HepG2 (cell line): Measurements from ENCODE around the gene ATP11A. TPM values are rescaled to one million over a fixed set of nuclear protein-coding genes. Genes with fewer than 3 reads are reported as not detected.

Experiments used
- CCDC6 ChIP-seq: sonication (generic); formaldehyde crosslinking; IDR thresholded peaks from 2 replicates; pipeline ENCODE4 v1.8.1; 2022; ENCODE audit warnings: mild to moderate bottlenecking, missing genetic modification reagents, moderate library complexity
- ETS1 ChIP-seq: sonication (generic); formaldehyde crosslinking; IDR thresholded peaks from 2 replicates; pipeline ENCODE4 v1.4.0; 2020; ENCODE audit warnings: missing genetic modification reagents
- HMG20A ChIP-seq: IDR thresholded peaks from 2 replicates; pipeline ENCODE4 v1.6.1; 2016; ENCODE audit warnings: borderline replicate concordance
- MLXIP ChIP-seq: sonication (generic); formaldehyde crosslinking; IDR thresholded peaks from 2 replicates; pipeline ENCODE4 v1.9.0; 2021; ENCODE audit warnings: missing genetic modification reagents, borderline replicate concordance
- NONO ChIP-seq, 2 experiments: fragments of 450-650 bp in 1 of 2; sonication (generic) in 1 of 2; formaldehyde crosslinking in 1 of 2; IDR thresholded peaks in 1 of 2; conservative IDR thresholded peaks in 1 of 2; 2 replicates each; pipeline versions ENCODE4 v1.6.1 to v1.8.0; 2017 to 2022; ENCODE audit warnings: mild to moderate bottlenecking in 1 of 2, missing genetic modification reagents in 1 of 2, moderate library complexity in 1 of 2
- NR2F2 ChIP-seq: IDR thresholded peaks from 2 replicates; pipeline ENCODE4 v1.6.1; 2012; ENCODE audit warnings: low read depth, inconsistent platforms, borderline replicate concordance
- PHB2 ChIP-seq: fragments of 450-650 bp; IDR thresholded peaks from 2 replicates; pipeline ENCODE4 v1.6.1; 2018; ENCODE audit not compliant: partially characterized antibody
- SMAD9 ChIP-seq: sonication (generic); formaldehyde crosslinking; IDR thresholded peaks from 2 replicates; pipeline ENCODE4 v1.5.1; 2020; ENCODE audit warnings: mild to moderate bottlenecking, missing genetic modification reagents
- SMYD3 ChIP-seq: sonication (generic); formaldehyde crosslinking; IDR thresholded peaks from 2 replicates; pipeline ENCODE4 v1.8.1; 2023; ENCODE audit warnings: mild to moderate bottlenecking, missing genetic modification reagents
- ZFAT ChIP-seq: sonication (generic); formaldehyde crosslinking; conservative IDR thresholded peaks from 2 replicates; pipeline ENCODE4 v1.8.1; 2023; ENCODE audit warnings: missing genetic modification reagents, inconsistent platforms
- ZFP36 ChIP-seq: fragments of 150-350 bp; IDR thresholded peaks from 2 replicates; pipeline ENCODE4 v1.6.1; 2018; ENCODE audit warnings: borderline replicate concordance, low read length, low read depth; ENCODE audit not compliant: partially characterized antibody
- ZNF20 ChIP-seq: sonication (generic); formaldehyde crosslinking; IDR thresholded peaks from 2 replicates; pipeline ENCODE4 v1.4.0; 2020; ENCODE audit warnings: mild to moderate bottlenecking, moderate library complexity, missing genetic modification reagents
- ZNF282 ChIP-seq: fragments of 450-650 bp; IDR thresholded peaks from 2 replicates; pipeline ENCODE4 v1.6.1; 2018; ENCODE audit not compliant: partially characterized antibody
- ZNF510 ChIP-seq: sonication (generic); formaldehyde crosslinking; IDR thresholded peaks from 2 replicates; pipeline ENCODE4 v1.4.0; 2020; ENCODE audit warnings: low read depth, mild to moderate bottlenecking, missing genetic modification reagents
- ZNF546 ChIP-seq: sonication (generic); formaldehyde crosslinking; conservative IDR thresholded peaks from 2 replicates; pipeline ENCODE4 v1.8.1; 2023; ENCODE audit warnings: mild to moderate bottlenecking, missing genetic modification reagents
- ZNF615 ChIP-seq: sonication (generic); formaldehyde crosslinking; IDR thresholded peaks from 2 replicates; pipeline ENCODE4 v1.5.0; 2020; ENCODE audit warnings: mild to moderate bottlenecking, missing genetic modification reagents, borderline replicate concordance
- ZNF703 ChIP-seq: sonication (generic); formaldehyde crosslinking; IDR thresholded peaks from 2 replicates; pipeline ENCODE4 v1.5.1; 2020; ENCODE audit warnings: missing genetic modification reagents, mild to moderate bottlenecking, moderate library complexity, borderline replicate concordance
- ZSCAN22 ChIP-seq: sonication (generic); formaldehyde crosslinking; IDR thresholded peaks from 2 replicates; pipeline ENCODE4 v1.4.0; 2020; ENCODE audit warnings: mild to moderate bottlenecking, missing genetic modification reagents
- polyA plus RNA-seq, 8 experiments: library from polyadenylated mRNA; depleted of rRNA in 3 of 8; stranded (reverse) in 7 of 8; unstranded in 1 of 8; fragments of >200 nt; fragmentation: Illumina TruSeq in 4 of 8; extraction: Trizol in 4 of 8; gene quantifications; 2 replicates each; pipeline versions ENCODE4 v1.2.1 to v1.2.3, GENCODE V29; 2011 to 2016; ENCODE audit warnings: low read depth in 4 of 8, missing spikeins in 1 of 8, mixed read lengths in 1 of 8; ENCODE audit not compliant: insufficient read depth in 1 of 8
- total RNA-seq, 5 experiments: library from RNA; depleted of rRNA; stranded (reverse); fragments of >200 nt; fragmentation: Illumina TruSeq; extraction: Trizol; gene quantifications; 2 replicates each; pipeline ENCODE4 v1.2.3, GENCODE V29; 2016; ENCODE audit warnings: low read depth in 1 of 5
- TF ChIP-seq, protein P1 (sequence below): sonication (generic); formaldehyde crosslinking; IDR thresholded peaks from 2 replicates; pipeline ENCODE4 v1.8.0; 2022; ENCODE audit warnings: missing genetic modification reagents, mild to moderate bottlenecking, moderate library complexity, borderline replicate concordance

The ATP11A gene
- total and polyA plus RNA-seq, 2 of the 13 experiments (the other 11 are each of a cell fraction or from before 2014, with no cell fraction given) = 18.4 to 20.1 TPM

- TF ChIP-seq MLXIP (CRISPR knock-in tag) (0 out of 2 replicates have a peak, but pooled peaks have one; percentile 30), ZNF20 (CRISPR knock-in tag) (no peak), PHB2 (no peak), ZNF615 (CRISPR knock-in tag) (no peak), ZNF703 (CRISPR knock-in tag) (0 out of 2 replicates have a peak, but pooled peaks have one; percentile 61), ZNF546 (CRISPR knock-in tag) (peak; percentile 53; the same call in 1 of the 2 replicates), SMYD3 (CRISPR knock-in tag) (no peak), HMG20A (CRISPR knock-in tag) (no peak), ETS1 (0 out of 2 replicates have a peak, but pooled peaks have one; percentile 64), ZFP36 (no peak), ZSCAN22 (CRISPR knock-in tag) (no peak), SMAD9 (CRISPR knock-in tag) (0 out of 2 replicates have a peak, but pooled peaks have one; percentile 41), NONO (IDR thresholded peaks at IDR 0.05) (no peak), NONO (CRISPR knock-in tag; conservative IDR thresholded peaks at IDR 0.05) (peak; percentile 66; the same call in 1 of the 2 replicates), ZNF282 (no peak), CCDC6 (CRISPR knock-in tag) (peak; percentile 84; the same call in 1 of the 2 replicates), ZFAT (no peak), NR2F2 (peak; percentile 96), ZNF510 (CRISPR knock-in tag) (peak; percentile 78; the same call in 1 of the 2 replicates)
- TF ChIP-seq, protein P1, sequence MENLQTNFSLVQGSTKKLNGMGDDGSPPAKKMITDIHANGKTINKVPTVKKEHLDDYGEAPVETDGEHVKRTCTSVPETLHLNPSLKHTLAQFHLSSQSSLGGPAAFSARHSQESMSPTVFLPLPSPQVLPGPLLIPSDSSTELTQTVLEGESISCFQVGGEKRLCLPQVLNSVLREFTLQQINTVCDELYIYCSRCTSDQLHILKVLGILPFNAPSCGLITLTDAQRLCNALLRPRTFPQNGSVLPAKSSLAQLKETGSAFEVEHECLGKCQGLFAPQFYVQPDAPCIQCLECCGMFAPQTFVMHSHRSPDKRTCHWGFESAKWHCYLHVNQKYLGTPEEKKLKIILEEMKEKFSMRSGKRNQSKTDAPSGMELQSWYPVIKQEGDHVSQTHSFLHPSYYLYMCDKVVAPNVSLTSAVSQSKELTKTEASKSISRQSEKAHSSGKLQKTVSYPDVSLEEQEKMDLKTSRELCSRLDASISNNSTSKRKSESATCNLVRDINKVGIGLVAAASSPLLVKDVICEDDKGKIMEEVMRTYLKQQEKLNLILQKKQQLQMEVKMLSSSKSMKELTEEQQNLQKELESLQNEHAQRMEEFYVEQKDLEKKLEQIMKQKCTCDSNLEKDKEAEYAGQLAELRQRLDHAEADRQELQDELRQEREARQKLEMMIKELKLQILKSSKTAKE (CRISPR knock-in tag) = peak; percentile 24; the same call in 1 of the 2 replicates
Measured at GRCh38 chr13:112689303-112690245, at the start of gene ATP11A (continued).
